Endodermal cell (in vitro differentiated cells): ENCODE measurements around the gene TPRX1. TPM values are rescaled to one million over a fixed set of nuclear protein-coding genes. Genes with fewer than 3 reads are reported as not detected.

ENCODE experiments used
- DNase-seq: peaks from one replicate; pipeline ENCODE4 v3.0.0-alpha.2; 2017
- H3K27ac ChIP-seq: 2 replicates; pipeline ENCODE4 v1.5.1; 2013; ENCODE audit warnings: mild to moderate bottlenecking, low read depth, low read length, moderate library complexity
- H3K27me3 ChIP-seq: 2 replicates; pipeline ENCODE4 v1.6.1; 2013; ENCODE audit warnings: mild to moderate bottlenecking, low read length, moderate library complexity; ENCODE audit not compliant: insufficient read depth, control insufficient read depth, poor library complexity, severe bottlenecking
- H3K36me3 ChIP-seq: 2 replicates; pipeline ENCODE4 v1.7.0; 2013; ENCODE audit warnings: mild to moderate bottlenecking, low read length, moderate library complexity; ENCODE audit not compliant: control insufficient read depth, insufficient read depth
- H3K4me1 ChIP-seq: one replicate; pipeline ENCODE4 v1.7.0; 2013; ENCODE audit warnings: low read length; ENCODE audit not compliant: control insufficient read depth, insufficient read depth
- H3K4me3 ChIP-seq: 2 replicates; pipeline ENCODE4 v1.5.1; 2013; ENCODE audit warnings: mild to moderate bottlenecking, low read length, moderate library complexity
- H3K9ac ChIP-seq: 2 replicates; pipeline ENCODE4 v1.6.1; 2013; ENCODE audit warnings: mild to moderate bottlenecking, low read length, moderate library complexity; ENCODE audit not compliant: poor library complexity, severe bottlenecking; ENCODE audit errors: extremely low read depth
- H3K9me3 ChIP-seq: 2 replicates; pipeline ENCODE4 v1.6.1; 2013; ENCODE audit warnings: mild to moderate bottlenecking, low read length, moderate library complexity; ENCODE audit not compliant: control insufficient read depth
- H3K27ac Mint-ChIP-seq: 2 replicates; pipeline ENCODE4 v1.8.0; 2020; ENCODE audit warnings: mixed read lengths
- H3K27me3 Mint-ChIP-seq: 2 replicates; pipeline ENCODE4 v1.8.0; 2021; ENCODE audit warnings: mild to moderate bottlenecking, mixed read lengths; ENCODE audit not compliant: insufficient read depth
- H3K36me3 Mint-ChIP-seq: 2 replicates; pipeline ENCODE4 v1.8.0; 2020; ENCODE audit warnings: low read depth, mixed read lengths
- H3K4me1 Mint-ChIP-seq: 2 replicates; pipeline ENCODE4 v1.8.0; 2020; ENCODE audit warnings: mixed read lengths
- H3K4me3 Mint-ChIP-seq: 2 replicates; pipeline ENCODE4 v1.8.0; 2020; ENCODE audit warnings: mild to moderate bottlenecking, moderate library complexity, mixed read lengths
- H3K9me3 Mint-ChIP-seq: 2 replicates; pipeline ENCODE4 v1.8.0; 2020; ENCODE audit warnings: mild to moderate bottlenecking, mixed read lengths
- WGBS, 2 experiments: methylation state at CpG; one replicate each; pipeline versions ENCODE4 v1.1.5 to v1.1.7; 2013; ENCODE audit warnings: missing lambda C conversion rate in 2 of 2, mixed read lengths in 1 of 2; ENCODE audit not compliant: insufficient coverage in 1 of 2, insufficient read length in 1 of 2; 5-methylcytosine and 5-hydroxymethylcytosine counted together
- total RNA-seq, 2 donors: library from RNA; stranded (reverse); fragmentation: NEBNext Ultra II Directional in 1 of 2; extraction: Animal tissue kit (Norgen Biotek cat#: 25700) in 1 of 2; gene quantifications; 2 replicates in 1 of 2; 3 replicates in 1 of 2; pipeline ENCODE4 v1.2.1, GENCODE V29; 2021
- TF ChIP-seq, protein P1 (sequence below): fragments of 200-600 bp; sonication (generic); conservative IDR thresholded peaks from 2 replicates; pipeline ENCODE4 v1.5.0; 2021; ENCODE audit warnings: antibody characterized with exemption, mild to moderate bottlenecking

TPRX1 gene
- total RNA-seq, 2 donors from 2014 or later, result not detected

DNA sequence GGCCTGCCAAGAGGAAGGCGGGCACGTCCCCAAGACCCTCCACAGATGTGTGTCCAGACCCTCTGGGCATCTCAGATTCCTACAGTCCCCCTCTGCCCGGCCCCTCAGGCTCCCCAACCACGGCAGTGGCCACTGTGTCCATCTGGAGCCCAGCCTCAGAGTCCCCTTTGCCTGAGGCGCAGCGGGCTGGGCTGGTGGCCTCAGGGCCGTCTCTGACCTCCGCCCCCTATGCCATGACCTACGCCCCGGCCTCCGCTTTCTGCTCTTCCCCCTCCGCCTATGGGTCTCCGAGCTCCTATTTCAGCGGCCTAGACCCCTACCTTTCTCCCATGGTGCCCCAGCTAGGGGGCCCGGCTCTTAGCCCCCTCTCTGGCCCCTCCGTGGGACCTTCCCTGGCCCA, 35.1 kb upstream of the TPRX1 start:
- TF ChIP-seq, protein P1, sequence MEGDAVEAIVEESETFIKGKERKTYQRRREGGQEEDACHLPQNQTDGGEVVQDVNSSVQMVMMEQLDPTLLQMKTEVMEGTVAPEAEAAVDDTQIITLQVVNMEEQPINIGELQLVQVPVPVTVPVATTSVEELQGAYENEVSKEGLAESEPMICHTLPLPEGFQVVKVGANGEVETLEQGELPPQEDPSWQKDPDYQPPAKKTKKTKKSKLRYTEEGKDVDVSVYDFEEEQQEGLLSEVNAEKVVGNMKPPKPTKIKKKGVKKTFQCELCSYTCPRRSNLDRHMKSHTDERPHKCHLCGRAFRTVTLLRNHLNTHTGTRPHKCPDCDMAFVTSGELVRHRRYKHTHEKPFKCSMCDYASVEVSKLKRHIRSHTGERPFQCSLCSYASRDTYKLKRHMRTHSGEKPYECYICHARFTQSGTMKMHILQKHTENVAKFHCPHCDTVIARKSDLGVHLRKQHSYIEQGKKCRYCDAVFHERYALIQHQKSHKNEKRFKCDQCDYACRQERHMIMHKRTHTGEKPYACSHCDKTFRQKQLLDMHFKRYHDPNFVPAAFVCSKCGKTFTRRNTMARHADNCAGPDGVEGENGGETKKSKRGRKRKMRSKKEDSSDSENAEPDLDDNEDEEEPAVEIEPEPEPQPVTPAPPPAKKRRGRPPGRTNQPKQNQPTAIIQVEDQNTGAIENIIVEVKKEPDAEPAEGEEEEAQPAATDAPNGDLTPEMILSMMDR, result no peak
- no peak overlapping the region for H3K9ac ChIP-seq
- Mint-ChIP-seq H3K4me1 (peaks cover 29% of the 10 kb centered on the region), H3K36me3 (no peaks in the 10 kb centered on the region), H3K27ac (peak overlapping the region; percentile 90), H3K27me3 (no peaks in the 10 kb centered on the region), H3K9me3 (no peaks in the 10 kb centered on the region), H3K4me3 (no peak overlapping the region)
- peak; percentile 48 for DNase-seq
- H3K4me3 ChIP-seq, result no peak overlapping the region
- H3K4me1 ChIP-seq, result no peaks in the 10 kb centered on the region
- H3K27me3 ChIP-seq, result no peaks in the 10 kb centered on the region
- no peaks in the 10 kb centered on the region for H3K9me3 ChIP-seq
- peak overlapping the region; percentile 60 for H3K27ac ChIP-seq
- WGBS, 2 experiments, result 85 to 91% methylated on average over 9 to 16 of the region's 16 CpGs
- H3K36me3 ChIP-seq, result no peaks in the 10 kb centered on the region

GRCh38 chr19:47836038-47836437, 31.7 kb upstream of the TPRX1 start:
- WGBS, 2 experiments, result 58 to 91% methylated on average over 2 to 8 of the region's 8 CpGs
- no peak overlapping the region for H3K27ac ChIP-seq
- no peak overlapping the region for H3K4me3 ChIP-seq
- no peaks in the 10 kb centered on the region for H3K4me1 ChIP-seq
- peaks cover 12% of the 10 kb centered on the region for H3K4me1 Mint-ChIP-seq
- no peaks in the 10 kb centered on the region for H3K36me3 ChIP-seq
- H3K9me3 ChIP-seq, result no peaks in the 10 kb centered on the region
- no peak for DNase-seq
- TF ChIP-seq, protein P1, result no peak
- no peak overlapping the region for H3K9ac ChIP-seq
- H3K4me3 Mint-ChIP-seq, result no peak overlapping the region
- H3K27me3 Mint-ChIP-seq, result no peaks in the 10 kb centered on the region
- H3K27ac Mint-ChIP-seq, result no peak overlapping the region
- no peaks in the 10 kb centered on the region for H3K27me3 ChIP-seq
- no peaks in the 10 kb centered on the region for H3K36me3 Mint-ChIP-seq
- no peaks in the 10 kb centered on the region for H3K9me3 Mint-ChIP-seq

DNA sequence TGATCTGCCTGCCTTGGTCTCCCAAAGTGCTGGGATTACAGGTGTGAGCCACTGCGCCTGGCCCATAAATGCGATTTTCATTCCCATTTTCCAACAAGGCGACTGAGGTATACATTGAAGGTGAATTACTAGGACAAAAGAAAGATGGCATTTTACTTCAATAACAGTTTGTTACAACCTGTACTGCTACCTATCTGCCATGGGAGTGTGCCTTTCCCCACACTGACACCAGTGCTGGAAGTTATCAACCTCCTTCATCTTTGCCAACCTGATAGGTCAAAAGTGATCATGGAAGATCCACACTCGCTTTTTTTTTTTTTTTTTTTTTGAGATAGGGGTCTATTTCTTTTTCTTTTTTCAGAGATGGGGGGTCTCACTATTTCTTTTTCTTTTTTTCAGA, 28.4 kb upstream of the TPRX1 start:
- Mint-ChIP-seq H3K9me3 (no peaks in the 10 kb centered on the region), H3K27me3 (no peaks in the 10 kb centered on the region), H3K4me1 (peaks cover 10% of the 10 kb centered on the region), H3K27ac (no peak overlapping the region), H3K36me3 (no peaks in the 10 kb centered on the region), H3K4me3 (no peak overlapping the region)
- no peak overlapping the region for H3K9ac ChIP-seq
- no peak overlapping the region for H3K4me3 ChIP-seq
- no peak overlapping the region for H3K27ac ChIP-seq
- 92 to 97% methylated on average over 2 to 3 of the region's 4 CpGs for WGBS, 2 experiments
- H3K9me3 ChIP-seq, result no peaks in the 10 kb centered on the region
- DNase-seq, result peak; percentile 57
- no peaks in the 10 kb centered on the region for H3K36me3 ChIP-seq
- TF ChIP-seq, protein P1, result peak; percentile 58
- H3K27me3 ChIP-seq, result no peaks in the 10 kb centered on the region
- no peaks in the 10 kb centered on the region for H3K4me1 ChIP-seq
